Measurements from ENCODE around the gene C1QTNF12. TPM values are rescaled to one million over a fixed set of nuclear protein-coding genes. Genes with fewer than 3 reads are reported as not detected.

The C1QTNF12 gene
- total RNA-seq, 1 experiment from 2014 or later: 4.4 TPM

DNA sequence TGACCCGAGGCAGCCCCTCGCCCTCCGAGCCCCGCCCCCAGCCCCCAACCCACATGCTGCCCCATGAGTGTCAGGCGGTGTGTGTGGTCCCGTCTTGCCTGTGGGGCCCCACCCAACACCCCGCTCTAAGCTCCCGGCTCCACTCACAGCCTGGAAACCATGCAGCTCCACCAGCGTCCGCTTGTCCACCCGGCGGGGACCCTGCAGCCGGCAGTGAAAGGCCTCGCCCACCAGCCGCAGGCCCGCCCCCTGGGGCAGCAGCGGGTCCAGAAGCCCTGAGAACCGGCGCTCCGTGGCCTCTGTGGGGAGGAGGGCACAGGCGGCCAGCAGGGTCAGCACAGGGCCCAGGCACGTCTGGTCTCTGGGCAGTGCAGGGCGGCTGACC is 2.7 kb downstream of the C1QTNF12 start:
- Histone ChIP-seq H4K5ac (ENCODE audit: insufficient read length, low read depth, low read length) (no peak overlapping the region), H4K20me1 (ENCODE audit: control insufficient read depth, insufficient read depth, insufficient read length) (no peaks in the 10 kb centered on the region), H3K27ac (ENCODE audit: insufficient read length, low read depth, low read length) (no peak overlapping the region), H2BK15ac (ENCODE audit: low read depth, low read length) (no peak overlapping the region), H3K4ac (ENCODE audit: low read depth, low read length) (no peak overlapping the region), H3T11ph (ENCODE audit: low read length) (no peak overlapping the region), H4K91ac (ENCODE audit: insufficient read length, low read depth, low read length) (no peak overlapping the region), H3K56ac (ENCODE audit: insufficient read length, low read depth, low read length) (no peak overlapping the region), H3K14ac (ENCODE audit: insufficient read depth, low read length) (no peak overlapping the region), H3K79me1 (ENCODE audit: insufficient read depth, low read depth, low read length, poor library complexity, severe bottlenecking) (no peaks in the 10 kb centered on the region), H3K4me2 (ENCODE audit: insufficient read depth, insufficient read length, low read length) (no peak overlapping the region), H3K23me2 (ENCODE audit: insufficient read length, low read depth, low read length, poor library complexity, severe bottlenecking) (no peaks in the 10 kb centered on the region), H3K4me1 (ENCODE audit: insufficient read depth, low read length) (no peaks in the 10 kb centered on the region), H3K9me3 (ENCODE audit: control insufficient read depth, low read depth, low read length) (no peaks in the 10 kb centered on the region), H3K79me2 (ENCODE audit: insufficient read depth, low read length) (no peaks in the 10 kb centered on the region), H2BK12ac (ENCODE audit: insufficient read length, low read depth, low read length) (no peak overlapping the region), H3K27me3 (ENCODE audit: insufficient read depth, low read length) (no peaks in the 10 kb centered on the region), H3K9ac (ENCODE audit: extremely low read depth, insufficient read length, low read length) (no peak overlapping the region), H3K18ac (ENCODE audit: insufficient read length, low read depth, low read length) (no peak overlapping the region), H3K23ac (ENCODE audit: insufficient read length, low read depth, low read length) (no peak overlapping the region), H4K8ac (replicated peaks; ENCODE audit: insufficient read length, low read depth, low read length) (no peak overlapping the region), H2BK120ac (ENCODE audit: low read depth, low read length, poor library complexity, severe bottlenecking) (no peak overlapping the region), H2BK20ac (ENCODE audit: low read depth, low read length, poor library complexity, severe bottlenecking) (no peak overlapping the region), H2AK5ac (ENCODE audit: insufficient read length, low read length) (no peak overlapping the region), H2AFZ (ENCODE audit: low read length) (no peak overlapping the region), H2BK5ac (ENCODE audit: insufficient read length, low read length) (no peak overlapping the region)
- Mint-ChIP-seq H3K36me3 (ENCODE audit: insufficient read depth in 1 of 3, low read depth in 3 of 3) (no peaks in the 10 kb centered on the region), H3K27ac (no peak overlapping the region), H3K4me1 (peaks cover 0 to 3% of the 10 kb centered on the region in 2 experiments; a peak in 2 of 4 replicates), H3K9me3 (no peaks in the 10 kb centered on the region), H3K27me3 (ENCODE audit: low read depth) (peaks cover 15% of the 10 kb centered on the region), H3K4me3 (no peak overlapping the region)
- no peak for DNase-seq
- TF ChIP-seq, protein P1, sequence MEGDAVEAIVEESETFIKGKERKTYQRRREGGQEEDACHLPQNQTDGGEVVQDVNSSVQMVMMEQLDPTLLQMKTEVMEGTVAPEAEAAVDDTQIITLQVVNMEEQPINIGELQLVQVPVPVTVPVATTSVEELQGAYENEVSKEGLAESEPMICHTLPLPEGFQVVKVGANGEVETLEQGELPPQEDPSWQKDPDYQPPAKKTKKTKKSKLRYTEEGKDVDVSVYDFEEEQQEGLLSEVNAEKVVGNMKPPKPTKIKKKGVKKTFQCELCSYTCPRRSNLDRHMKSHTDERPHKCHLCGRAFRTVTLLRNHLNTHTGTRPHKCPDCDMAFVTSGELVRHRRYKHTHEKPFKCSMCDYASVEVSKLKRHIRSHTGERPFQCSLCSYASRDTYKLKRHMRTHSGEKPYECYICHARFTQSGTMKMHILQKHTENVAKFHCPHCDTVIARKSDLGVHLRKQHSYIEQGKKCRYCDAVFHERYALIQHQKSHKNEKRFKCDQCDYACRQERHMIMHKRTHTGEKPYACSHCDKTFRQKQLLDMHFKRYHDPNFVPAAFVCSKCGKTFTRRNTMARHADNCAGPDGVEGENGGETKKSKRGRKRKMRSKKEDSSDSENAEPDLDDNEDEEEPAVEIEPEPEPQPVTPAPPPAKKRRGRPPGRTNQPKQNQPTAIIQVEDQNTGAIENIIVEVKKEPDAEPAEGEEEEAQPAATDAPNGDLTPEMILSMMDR (conservative IDR thresholded peaks at IDR 0.05): no peak
- WGBS (ENCODE audit: extremely low coverage, insufficient read length, low lambda C conversion rate): no CpG with 5 or more reads among the region's 23 CpGs
